IPS-NIHi7 (cell line): Measurements from ENCODE around the gene OR5A1.
"Not testable (repeated sequence)": the region's sequence is repeated elsewhere in the genome, so short reads cannot be mapped to it uniquely, and the experiment has no call there.

Experiments
- DNase-seq: peaks from one replicate; pipeline ENCODE4 v3.0.0; 2012; ENCODE audit warnings: mixed read lengths; ENCODE audit errors: extremely low spot score

OR5A1 gene

GRCh38 chr11:59436169-59436568 is at the start of gene OR5A1:
Gene OR5A1 (plus strand): TSS chr11:59436469. CDS start chr11:59443169, 6,700 bp downstream.
- DNase-seq: no peak

DNA sequence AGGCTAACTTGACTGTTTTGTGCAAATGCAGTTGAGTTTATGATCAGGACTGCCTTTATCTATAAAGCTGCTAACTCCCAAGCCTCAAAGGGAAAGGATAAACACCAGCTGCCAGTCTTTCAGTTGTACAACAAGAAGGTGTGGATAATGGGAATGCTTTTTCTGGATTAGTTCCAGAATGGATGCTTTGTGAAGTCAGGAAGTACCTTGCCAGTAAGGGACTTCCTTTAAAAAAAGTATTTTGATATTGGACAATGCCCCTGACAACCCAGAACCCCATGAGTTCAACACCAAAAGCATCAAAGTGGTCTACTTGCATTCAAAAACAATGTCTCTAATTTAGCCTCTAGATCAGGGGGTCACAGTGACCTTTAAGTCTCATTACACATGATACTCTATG is 42.1 kb upstream of the OR5A1 start:
- DNase-seq: no peak

- no peak for DNase-seq
These were observed 35.6 kb upstream of the OR5A1 start for GRCh38 chr11:59400461-59401261.

- DNase-seq: no peak
These were observed 35.1 kb upstream of the OR5A1 start for GRCh38 chr11:59401262-59401552.

GRCh38 chr11:59403546-59403945 is 32.7 kb upstream of the OR5A1 start:
- DNase-seq: no peak

- no peak for DNase-seq
These were observed 22.6 kb upstream of the OR5A1 start for GRCh38 chr11:59413646-59414045.

DNA sequence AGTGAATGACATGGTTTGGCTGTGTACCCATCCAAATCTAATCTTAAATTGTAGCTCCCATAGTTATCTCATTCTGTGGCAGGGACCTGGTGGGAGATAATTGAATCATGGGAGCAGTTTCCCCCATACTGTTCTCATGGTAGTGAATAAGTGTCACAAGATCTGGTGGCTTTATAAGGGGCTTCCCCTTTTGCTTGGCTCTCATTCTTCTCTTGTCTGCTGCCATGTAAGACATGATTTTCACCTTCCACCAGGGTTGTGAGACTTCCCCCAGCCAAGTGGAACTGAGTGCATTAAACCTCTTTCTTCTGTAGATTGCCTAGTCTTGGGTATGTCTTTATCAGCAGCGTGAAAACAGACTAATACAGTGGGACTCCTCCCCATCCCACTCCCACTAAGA is 21.2 kb upstream of the OR5A1 start:
- DNase-seq: no peak

GRCh38 chr11:59416613-59417012 is 19.7 kb upstream of the OR5A1 start:
- no peak for DNase-seq

DNA sequence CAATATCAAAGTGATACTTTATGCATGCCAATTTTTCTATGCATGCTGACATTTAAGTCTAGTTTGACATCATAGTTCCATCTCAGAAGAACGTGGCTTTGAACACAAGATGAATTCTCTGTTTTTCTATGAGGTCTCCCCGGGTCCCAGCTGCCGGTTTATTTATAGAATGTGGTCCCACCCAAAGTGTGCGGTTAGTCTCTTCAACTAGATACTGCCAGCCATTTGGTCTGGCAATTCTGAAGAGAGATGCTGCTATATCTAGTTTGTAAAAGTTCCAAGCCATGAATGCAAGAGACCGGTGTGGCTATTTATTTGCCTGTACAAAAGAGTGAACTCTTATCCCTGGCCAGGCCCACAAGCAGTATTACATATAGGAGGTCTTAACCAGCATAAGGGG is 19.2 kb upstream of the OR5A1 start:
- DNase-seq: no peak

DNA sequence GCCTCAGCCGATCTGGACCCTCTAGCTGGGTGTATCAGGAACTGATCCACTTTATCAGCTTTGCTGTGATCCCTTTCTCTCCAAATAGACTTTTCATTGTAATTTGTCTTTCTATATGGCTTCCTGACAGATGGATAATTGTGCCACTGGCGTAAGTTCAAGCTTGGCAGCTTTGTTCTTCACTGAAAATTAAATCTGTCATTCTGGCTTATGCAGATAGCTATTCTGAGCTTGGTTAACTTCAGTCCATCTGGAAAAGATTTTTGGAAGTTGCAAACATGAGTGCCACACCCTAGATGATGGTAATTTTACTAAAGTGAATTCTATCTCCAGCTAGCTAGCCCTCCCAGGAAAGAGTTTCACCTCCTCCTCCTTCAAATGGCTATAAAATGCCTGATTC is 18.1 kb upstream of the OR5A1 start:
- no peak for DNase-seq

GRCh38 chr11:59423835-59424234 is 12.4 kb upstream of the OR5A1 start:
- no peak for DNase-seq

GRCh38 chr11:59425131-59425530 is 11.1 kb upstream of the OR5A1 start:
- DNase-seq: no peak

- peak; percentile 63 for DNase-seq
These were observed 9.8 kb upstream of the OR5A1 start, which contains the start of gene OR5A2 for GRCh38 chr11:59426361-59427067. Gene OR5A2 (minus strand): TSS chr11:59426413. CDS start chr11:59422953, 3,460 bp downstream.

- no peak for DNase-seq
These were observed 9.2 kb upstream of the OR5A1 start for GRCh38 chr11:59427068-59427382.

DNA sequence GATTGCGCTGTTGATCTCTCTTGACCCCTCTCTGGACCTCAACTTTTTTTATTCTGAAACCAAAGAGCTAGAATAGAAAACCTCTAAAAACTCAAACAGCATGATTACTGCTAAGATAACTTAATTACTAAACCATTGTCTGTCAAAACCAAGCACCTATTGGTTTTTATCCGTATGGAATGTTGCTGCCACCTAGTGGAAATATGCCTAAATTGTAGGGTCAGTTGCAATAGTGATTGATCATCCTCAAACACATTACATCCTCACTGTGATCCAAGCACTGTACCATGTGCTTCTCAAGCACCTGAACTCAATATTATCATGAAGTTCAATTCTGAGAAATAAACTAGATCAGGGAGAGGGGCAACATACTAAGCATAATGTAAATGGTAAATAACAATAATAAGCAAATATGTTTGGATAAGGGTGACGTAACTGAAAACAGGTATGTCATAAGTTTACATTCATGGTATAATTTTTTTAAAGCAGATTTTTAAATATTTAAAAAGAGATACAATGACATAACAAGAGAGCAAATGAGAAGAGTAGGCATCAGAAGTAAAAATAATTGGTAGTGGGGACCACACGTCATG is 6.2 kb upstream of the OR5A1 start:
- DNase-seq: peak; percentile 66

GRCh38 chr11:59437770-59438169 is 1.5 kb downstream of the OR5A1 start:
- no peak for DNase-seq

- DNase-seq: not testable (repeated sequence)
These were observed 9.4 kb downstream of the OR5A1 start for GRCh38 chr11:59445624-59446023.

- no peak for DNase-seq
These were observed 12.2 kb downstream of the OR5A1 start for GRCh38 chr11:59448484-59448883.

GRCh38 chr11:59456661-59457060 is 20.4 kb downstream of the OR5A1 start, which contains the start of gene OR4D6:
Gene OR4D6 (plus strand): TSS chr11:59456961. CDS start chr11:59456961, 0 bp downstream.
- DNase-seq: no peak

- no peak for DNase-seq
These were observed 23.6 kb downstream of the OR5A1 start for GRCh38 chr11:59459916-59460315.

GRCh38 chr11:59463190-59463641 is 26.9 kb downstream of the OR5A1 start:
- peak; percentile 19 for DNase-seq

- no peak for DNase-seq
These were observed 36.7 kb downstream of the OR5A1 start, which contains the start of gene OR4D10 for GRCh38 chr11:59473015-59473414. Gene OR4D10 (plus strand): TSS chr11:59473315. CDS start chr11:59477430, 4,115 bp downstream.

- DNase-seq: no peak
These were observed 38.9 kb downstream of the OR5A1 start for GRCh38 chr11:59475176-59475575.
